HEK293T (cell line): ENCODE results near the gene SYNJ2.

Experiments used
- CTCF ChIA-PET: fragments of 350-600 bp; formaldehyde crosslinking; extraction: SDS; loops from one replicate; lab custom pipeline; 2021; ENCODE audit warnings: antibody characterized with exemption, inconsistent platforms; lab: Yijun Ruan, JAX
- POLR2A ChIA-PET: fragments of 350-600 bp; formaldehyde crosslinking; extraction: SDS; loops from one replicate; lab custom pipeline; 2020; ENCODE audit warnings: antibody characterized with exemption, inconsistent platforms; lab: Yijun Ruan, JAX
- DNase-seq: peaks from one replicate; pipeline ENCODE4 v3.0.0; 2012; ENCODE audit warnings: mixed read lengths; ENCODE audit errors: extremely low spot score
- ARNT ChIP-seq: fragments of 450-650 bp; IDR thresholded peaks from 2 replicates; pipeline ENCODE4 v1.6.1; 2017; ENCODE audit warnings: mild to moderate bottlenecking
- BHLHE40 ChIP-seq: fragments of 450-650 bp; IDR thresholded peaks from 2 replicates; pipeline ENCODE4 v1.6.1; 2016; ENCODE audit warnings: mild to moderate bottlenecking, moderate library complexity, borderline replicate concordance
- CTBP1 ChIP-seq: fragments of 450-650 bp; IDR thresholded peaks from 2 replicates; pipeline ENCODE4 v1.6.1; 2016; ENCODE audit warnings: borderline replicate concordance
- ELF4 ChIP-seq: fragments of 450-650 bp; IDR thresholded peaks from 2 replicates; pipeline ENCODE4 v1.6.1; 2017; ENCODE audit warnings: antibody characterized with exemption
- FOXA1 ChIP-seq: fragments of 450-650 bp; IDR thresholded peaks from 2 replicates; pipeline ENCODE4 v1.6.1; 2016; ENCODE audit warnings: mild to moderate bottlenecking
- FOXK2 ChIP-seq: fragments of 450-650 bp; IDR thresholded peaks from 2 replicates; pipeline ENCODE4 v1.6.1; 2016; ENCODE audit warnings: mild to moderate bottlenecking
- FOXM1 ChIP-seq: fragments of 450-650 bp; IDR thresholded peaks from 2 replicates; pipeline ENCODE4 v1.6.1; 2017; ENCODE audit warnings: mild to moderate bottlenecking, borderline replicate concordance
- HDGF ChIP-seq: fragments of 450-650 bp; IDR thresholded peaks from 2 replicates; pipeline ENCODE4 v1.6.1; 2017; ENCODE audit warnings: antibody characterized with exemption, borderline replicate concordance
- L3MBTL2 ChIP-seq: fragments of 450-650 bp; conservative IDR thresholded peaks from 2 replicates; pipeline ENCODE4 v1.6.1; 2016; ENCODE audit warnings: mild to moderate bottlenecking
- LEF1 ChIP-seq: fragments of 450-650 bp; IDR thresholded peaks from 2 replicates; pipeline ENCODE4 v1.6.1; 2017; ENCODE audit warnings: mild to moderate bottlenecking, borderline replicate concordance
- NFRKB ChIP-seq: fragments of 450-650 bp; IDR thresholded peaks from 2 replicates; pipeline ENCODE4 v1.6.1; 2016; ENCODE audit warnings: mild to moderate bottlenecking, moderate library complexity
- SP1 ChIP-seq: fragments of 450-650 bp; IDR thresholded peaks from 2 replicates; pipeline ENCODE4 v1.6.1; 2017
- SUZ12 ChIP-seq: fragments of 450-650 bp; IDR thresholded peaks from 2 replicates; pipeline ENCODE4 v1.6.1; 2016; ENCODE audit warnings: mild to moderate bottlenecking
- TARDBP ChIP-seq: fragments of 450-650 bp; IDR thresholded peaks from 2 replicates; pipeline ENCODE4 v1.6.1; 2016
- ZNF384 ChIP-seq: fragments of 450-650 bp; IDR thresholded peaks from 2 replicates; pipeline ENCODE4 v1.6.1; 2016
- TF ChIP-seq, protein P1 (sequence below): fragments of 450-650 bp; IDR thresholded peaks from 2 replicates; pipeline ENCODE4 v1.6.1; 2016

Gene SYNJ2

GRCh38 chr6:157941101-157941863 is 40.4 kb upstream of the SYNJ2 start:
- CTCF ChIA-PET: no interaction called here
- POLR2A ChIA-PET: interaction anchor here (0.6 kb wide), 1 partner anchor 998 kb away, joined by 3 read pairs; no protein-coding TSS in a partner anchor
- DNase-seq: no peak
- TF ChIP-seq ARNT (no peak), FOXK2 (no peak), SUZ12 (no peak), FOXA1 (no peak), ELF4 (no peak), CTBP1 (no peak), SP1 (no peak), L3MBTL2 (no peak), BHLHE40 (no peak), ZNF384 (no peak), FOXM1 (no peak)
- TF ChIP-seq, protein P1, sequence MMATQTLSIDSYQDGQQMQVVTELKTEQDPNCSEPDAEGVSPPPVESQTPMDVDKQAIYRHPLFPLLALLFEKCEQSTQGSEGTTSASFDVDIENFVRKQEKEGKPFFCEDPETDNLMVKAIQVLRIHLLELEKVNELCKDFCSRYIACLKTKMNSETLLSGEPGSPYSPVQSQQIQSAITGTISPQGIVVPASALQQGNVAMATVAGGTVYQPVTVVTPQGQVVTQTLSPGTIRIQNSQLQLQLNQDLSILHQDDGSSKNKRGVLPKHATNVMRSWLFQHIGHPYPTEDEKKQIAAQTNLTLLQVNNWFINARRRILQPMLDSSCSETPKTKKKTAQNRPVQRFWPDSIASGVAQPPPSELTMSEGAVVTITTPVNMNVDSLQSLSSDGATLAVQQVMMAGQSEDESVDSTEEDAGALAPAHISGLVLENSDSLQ: no peak

- DNase-seq: no peak
- no peak for TF ChIP-seq BHLHE40
- no peak for TF ChIP-seq SUZ12
- TF ChIP-seq HDGF: no peak
- no peak for TF ChIP-seq ELF4
- no peak for TF ChIP-seq SP1
- TF ChIP-seq L3MBTL2: no peak
- no peak for TF ChIP-seq CTBP1
- no peak for TF ChIP-seq NFRKB
- CTCF ChIA-PET: no interaction called here
- POLR2A ChIA-PET: no interaction called here
Observed at GRCh38 chr6:157942351-157942750, 39.3 kb upstream of the SYNJ2 start.

- no peak for DNase-seq
- CTCF ChIA-PET: interaction anchor here (0.6 kb wide), 1 partner anchor 186 kb away, joined by 3 read pairs; no protein-coding TSS in a partner anchor
- no peak for TF ChIP-seq BHLHE40
- no peak for TF ChIP-seq FOXK2
- TF ChIP-seq LEF1: no peak
- no peak for TF ChIP-seq CTBP1
- TF ChIP-seq FOXM1: no peak
- TF ChIP-seq SUZ12: no peak
- no peak for TF ChIP-seq ELF4
- no peak for TF ChIP-seq NFRKB
- no peak for TF ChIP-seq FOXA1
- TF ChIP-seq L3MBTL2: no peak
- TF ChIP-seq ZNF384: no peak
- no peak for TF ChIP-seq SP1
- no peak for TF ChIP-seq ARNT
- TF ChIP-seq, protein P1: no peak
- TF ChIP-seq HDGF: no peak
- no peak for TF ChIP-seq TARDBP
- POLR2A ChIA-PET: no interaction called here
Observed at GRCh38 chr6:157943249-157943963, 38.3 kb upstream of the SYNJ2 start.

DNA sequence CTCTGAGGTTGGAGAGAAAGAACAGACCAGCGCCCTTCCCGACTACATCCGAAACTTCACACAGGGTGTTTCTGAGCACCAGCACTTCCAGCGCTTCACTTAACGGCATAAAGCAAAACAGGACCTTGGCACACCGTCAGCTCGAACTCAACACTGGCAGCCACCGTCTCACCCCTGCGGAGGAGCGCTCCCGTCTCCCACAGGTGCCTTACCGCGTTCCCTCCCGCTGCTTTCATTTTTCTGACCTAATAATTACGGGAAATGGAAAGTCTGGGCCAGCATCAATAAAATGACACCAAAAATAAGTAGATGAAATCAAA is 37.7 kb upstream of the SYNJ2 start:
- ChIA-PET POLR2A (no interaction called here), CTCF (interaction anchor here (0.6 kb wide), 1 partner anchor 187 kb away, joined by 3 read pairs; no protein-coding TSS in a partner anchor)

More for the DNA sequence above, 37.7 kb upstream of the SYNJ2 start:
- TF ChIP-seq L3MBTL2 (no peak), ZNF384 (no peak), ARNT (no peak), FOXA1 (no peak), BHLHE40 (no peak), CTBP1 (no peak), SP1 (no peak), NFRKB (no peak), LEF1 (no peak), SUZ12 (no peak), FOXM1 (no peak), HDGF (no peak), FOXK2 (no peak), ELF4 (no peak), TARDBP (no peak)
- TF ChIP-seq, protein P1: no peak
- no peak for DNase-seq
